DMS53 treated with DMSO at 0.1 percent for 48 hours (cell line): Measurements from ENCODE around the gene ZFHX3.

Experiments
- DNase-seq: peaks from one replicate; lab custom pipeline; 2025; ENCODE audit not compliant: unreplicated experiment; lab: John Stamatoyannopoulos, UW

ZFHX3 gene

DNA sequence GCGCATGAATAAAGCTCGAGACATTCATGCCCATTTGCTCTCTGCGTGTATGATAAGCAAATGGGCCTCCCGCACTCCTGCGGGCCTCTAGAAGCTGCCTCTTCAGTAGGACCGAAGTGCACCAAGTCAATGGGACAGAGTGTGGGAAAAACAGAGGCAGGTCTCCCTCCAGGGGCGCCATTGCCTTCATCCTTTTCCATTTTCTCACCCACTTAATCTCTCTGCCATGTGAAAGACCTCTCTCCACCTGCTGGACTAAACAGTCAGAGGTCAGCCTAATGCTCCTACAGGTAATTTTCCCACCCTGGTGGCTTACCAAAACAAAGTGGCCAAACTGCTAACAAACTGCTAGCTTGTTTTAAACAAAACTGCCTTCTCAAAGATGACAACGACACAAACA is 210.9 kb downstream of the ZFHX3 start:
- DNase-seq: no peak

DNA sequence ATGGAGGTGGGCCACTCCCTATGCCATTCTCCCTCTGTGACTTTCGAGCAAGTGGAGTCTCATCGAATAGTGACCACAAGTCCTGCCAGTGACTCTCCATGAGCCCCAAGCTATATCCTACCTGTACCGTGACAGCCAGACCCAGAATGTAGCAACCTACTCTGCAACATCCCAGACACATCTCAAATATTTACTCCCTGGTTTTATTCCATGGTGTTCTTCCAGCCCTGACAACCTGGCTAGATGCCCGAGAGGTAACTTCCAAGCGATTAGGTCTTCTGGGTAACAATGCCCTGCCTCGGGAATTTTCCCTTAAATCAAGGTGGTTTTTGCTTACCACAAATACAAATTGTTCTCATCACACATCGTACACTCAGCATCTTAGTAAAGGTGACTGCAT is 211.7 kb downstream of the ZFHX3 start:
- no peak for DNase-seq

DNA sequence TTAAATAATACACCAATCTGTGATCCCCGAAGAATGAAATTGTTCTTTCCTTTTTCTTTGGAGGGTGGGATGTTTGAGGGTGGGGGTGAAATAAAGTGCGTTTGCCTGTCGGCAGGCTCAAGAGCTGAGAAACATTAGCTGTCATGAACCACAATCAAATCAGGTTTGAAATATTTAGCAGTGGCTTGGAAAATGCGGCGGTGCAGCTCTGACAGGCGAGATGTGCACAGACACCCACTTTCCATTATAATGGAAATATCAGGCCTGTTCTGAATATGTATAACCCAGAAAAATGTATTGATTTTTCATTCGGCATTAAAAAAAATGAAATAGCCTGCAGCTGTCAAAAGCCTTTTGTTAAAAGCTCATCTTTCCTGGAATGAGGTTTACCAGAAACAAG is 212.8 kb downstream of the ZFHX3 start:
- no peak for DNase-seq

DNA sequence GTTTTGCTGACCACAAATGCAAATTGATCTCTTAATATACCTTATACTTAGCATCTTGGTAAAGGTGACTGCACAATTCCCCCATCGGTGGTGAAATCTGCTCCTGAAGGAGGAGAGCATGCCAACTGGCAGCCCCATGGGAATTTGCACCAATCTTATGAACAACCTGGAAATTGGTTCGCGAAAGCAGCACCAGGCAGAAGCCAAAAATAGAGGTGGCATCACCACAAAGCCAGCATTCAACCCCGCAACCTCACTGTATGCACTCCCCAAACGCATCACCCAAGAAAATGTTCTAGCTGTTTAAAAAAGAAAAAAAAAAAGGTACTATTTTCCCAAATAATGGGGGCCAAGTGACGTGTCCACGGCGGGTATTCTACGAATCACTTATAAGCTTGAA is 213.4 kb downstream of the ZFHX3 start:
- no peak for DNase-seq

DNA sequence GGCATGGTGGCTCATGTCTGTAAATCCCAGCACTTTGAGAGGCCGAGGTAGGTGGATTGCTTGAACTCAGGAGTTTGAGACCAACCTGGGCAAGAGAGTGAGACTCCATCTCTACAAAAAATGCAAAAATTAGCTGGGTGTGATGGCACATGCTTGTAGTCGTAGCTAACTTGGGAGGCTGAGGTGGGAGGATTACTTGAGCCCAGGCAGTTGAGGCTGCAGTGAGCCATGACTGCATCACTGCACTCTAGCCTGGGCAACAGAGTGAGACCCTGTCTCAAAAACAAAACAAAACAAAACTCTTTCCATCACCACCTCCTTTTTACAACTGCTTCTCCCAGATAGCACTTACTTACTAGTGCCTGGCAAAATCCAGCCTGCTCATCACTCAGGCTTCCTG is 214.0 kb downstream of the ZFHX3 start:
- DNase-seq: no peak

DNA sequence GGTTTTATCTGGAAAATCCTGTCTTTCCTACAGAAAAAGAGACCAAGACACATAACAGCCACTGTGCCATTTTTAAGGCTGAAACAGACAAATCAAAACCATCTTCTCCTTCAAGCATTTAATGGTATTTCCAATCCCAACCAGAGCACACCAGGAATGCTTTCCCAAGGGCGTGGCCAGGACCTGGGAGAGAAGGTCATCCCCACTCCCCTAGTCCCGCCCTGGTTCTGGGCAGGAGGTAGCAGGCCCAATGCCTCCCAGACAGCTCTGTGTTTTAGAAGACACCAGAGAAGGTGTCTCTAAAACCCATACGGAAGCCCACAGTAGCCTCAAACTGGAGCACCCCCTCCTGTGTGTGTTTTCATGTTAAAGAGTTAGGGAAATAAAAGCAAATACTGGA is 214.4 kb downstream of the ZFHX3 start:
- no peak for DNase-seq

DNA sequence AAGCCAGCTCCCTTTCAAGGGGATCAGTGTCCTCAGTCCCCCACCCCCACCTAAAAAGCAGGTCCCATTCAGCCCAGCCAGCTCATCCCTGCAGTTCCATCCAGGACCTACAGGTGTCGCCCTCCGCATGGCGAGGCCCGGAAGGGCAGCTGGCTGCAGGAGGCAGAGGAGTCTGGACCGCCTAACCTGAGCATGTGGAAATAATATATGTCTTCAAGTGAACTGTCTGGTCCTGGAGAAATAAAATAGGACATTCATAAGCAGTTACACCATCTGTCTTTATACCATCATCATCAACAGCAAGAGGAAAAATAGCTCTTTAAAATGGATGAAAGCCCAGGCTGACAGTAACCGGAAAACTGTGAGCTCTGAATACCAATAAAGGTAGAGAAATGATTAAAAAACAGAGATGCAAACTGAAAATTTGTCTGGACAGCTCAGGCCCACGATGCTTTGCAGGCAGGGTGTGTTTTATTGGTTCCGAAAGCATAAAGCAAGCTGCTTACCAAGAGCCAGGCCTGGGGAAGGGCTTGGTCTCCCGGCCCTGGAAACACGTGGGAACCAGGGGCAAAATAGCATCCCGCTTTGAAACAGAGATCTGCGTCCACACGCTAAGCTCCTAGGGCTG is 215.2 kb downstream of the ZFHX3 start:
- DNase-seq: peak; percentile 15

DNA sequence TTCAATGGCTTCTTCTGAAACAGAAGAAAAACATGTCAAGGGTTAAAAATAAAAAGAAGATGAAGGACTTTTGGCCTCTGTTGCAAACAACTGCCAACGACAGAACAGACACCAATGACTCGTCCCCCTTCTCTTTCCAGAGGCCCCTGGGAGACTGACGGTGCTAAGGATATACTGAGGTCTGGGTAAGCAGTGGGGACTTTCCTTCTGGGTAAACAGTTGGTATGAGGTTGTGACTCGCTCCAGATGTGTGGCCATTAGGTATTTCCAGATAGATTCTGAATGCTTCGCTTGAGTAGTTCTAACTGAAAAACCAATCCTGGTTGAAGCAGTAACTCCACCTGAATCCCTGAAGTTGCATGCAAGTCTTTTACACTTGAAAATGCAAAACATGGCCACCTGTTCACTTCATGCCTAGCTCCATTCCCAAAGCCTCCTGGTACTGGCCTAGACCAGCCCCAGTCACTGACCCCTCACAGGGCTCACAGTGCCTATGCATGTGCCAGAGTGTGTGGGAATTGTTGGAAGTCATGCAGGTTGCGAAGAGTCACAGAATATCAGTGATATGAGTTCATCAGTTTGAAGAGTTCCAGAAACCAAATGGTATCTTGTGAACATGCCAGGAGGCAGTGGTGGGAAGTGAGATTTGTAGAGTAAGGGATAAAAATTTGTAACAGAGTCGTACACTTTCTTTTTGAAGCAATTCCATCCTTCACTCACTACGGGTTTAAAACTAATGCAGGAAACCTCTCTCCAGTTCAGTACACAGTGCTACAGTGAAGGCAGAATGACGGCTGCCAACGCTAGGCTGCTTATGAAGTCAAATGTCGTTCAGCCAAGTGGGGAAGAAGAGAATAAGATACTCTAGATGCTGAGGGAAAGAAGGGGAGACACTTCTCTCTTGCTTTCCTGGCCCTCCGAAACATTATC is 217.8 kb downstream of the ZFHX3 start:
- DNase-seq: no peak

DNA sequence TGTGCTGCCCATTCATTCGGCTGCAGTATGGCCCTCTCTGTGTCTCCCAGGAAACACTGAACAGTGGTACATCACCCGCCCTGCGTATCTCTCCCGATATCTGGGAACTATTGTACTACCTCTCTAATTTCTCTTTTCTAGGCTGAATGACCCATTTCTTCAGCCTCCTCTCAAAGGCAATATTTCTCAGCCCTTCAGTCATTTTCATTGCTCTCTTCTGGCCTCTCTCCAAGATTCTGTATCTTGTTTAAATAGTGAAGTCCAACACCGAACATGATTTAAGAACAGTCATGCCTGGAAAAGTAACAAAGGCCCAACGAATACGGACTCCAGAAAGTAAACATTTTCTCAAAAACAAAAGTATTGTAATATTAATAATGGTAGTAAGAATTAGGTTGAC is 220.1 kb downstream of the ZFHX3 start:
- DNase-seq: no peak

DNA sequence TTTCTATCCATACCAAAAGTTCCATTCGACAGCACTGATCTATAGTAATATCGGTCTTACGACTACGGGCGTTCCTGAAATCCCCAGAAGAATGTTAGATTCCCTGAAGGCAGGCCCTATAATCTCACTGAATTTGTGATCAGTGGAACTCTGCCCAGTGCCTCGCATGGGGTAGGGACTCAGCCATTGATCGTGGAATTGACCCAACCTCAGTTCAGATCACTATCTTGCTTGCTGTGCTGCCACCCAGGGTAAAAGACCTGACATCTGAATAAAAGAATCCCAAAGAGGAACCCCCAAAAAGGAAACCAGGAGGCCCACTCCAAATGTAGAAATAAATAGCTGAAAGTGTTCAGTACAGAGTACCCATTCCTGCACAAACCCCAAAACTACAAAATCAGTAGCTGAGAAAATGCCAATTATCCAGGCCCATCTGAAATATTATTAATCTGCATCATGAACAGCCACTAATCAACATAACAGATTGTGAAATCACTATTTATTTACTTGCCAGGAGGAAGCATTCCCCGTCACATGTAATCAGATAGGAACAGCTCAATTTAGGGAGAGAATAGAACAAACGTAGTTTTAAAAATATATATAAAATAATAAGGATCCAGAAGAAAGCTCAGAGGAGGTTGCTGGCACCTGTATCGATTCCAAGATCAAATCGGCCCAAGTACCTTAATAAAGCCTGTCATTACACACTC is 221.9 kb downstream of the ZFHX3 start:
- no peak for DNase-seq

DNA sequence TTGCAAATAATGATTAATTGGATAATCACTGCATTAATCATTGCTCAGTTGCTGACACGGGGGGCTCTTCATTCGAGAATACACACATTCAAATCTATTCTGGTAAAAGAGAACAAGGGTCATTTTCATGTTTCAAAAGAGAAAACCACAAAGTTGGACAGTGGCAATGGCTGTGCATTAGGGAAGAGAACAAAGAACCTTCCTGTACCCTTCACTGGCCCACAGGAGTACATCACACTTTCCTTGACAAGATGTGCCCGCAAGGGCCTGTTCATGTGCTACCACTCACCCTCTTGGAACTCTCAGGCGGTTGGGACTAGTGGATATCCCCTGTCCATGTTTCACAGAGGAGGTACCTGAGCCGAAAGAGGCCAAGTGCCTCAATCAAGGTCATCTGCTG is 223.2 kb downstream of the ZFHX3 start:
- DNase-seq: no peak

DNA sequence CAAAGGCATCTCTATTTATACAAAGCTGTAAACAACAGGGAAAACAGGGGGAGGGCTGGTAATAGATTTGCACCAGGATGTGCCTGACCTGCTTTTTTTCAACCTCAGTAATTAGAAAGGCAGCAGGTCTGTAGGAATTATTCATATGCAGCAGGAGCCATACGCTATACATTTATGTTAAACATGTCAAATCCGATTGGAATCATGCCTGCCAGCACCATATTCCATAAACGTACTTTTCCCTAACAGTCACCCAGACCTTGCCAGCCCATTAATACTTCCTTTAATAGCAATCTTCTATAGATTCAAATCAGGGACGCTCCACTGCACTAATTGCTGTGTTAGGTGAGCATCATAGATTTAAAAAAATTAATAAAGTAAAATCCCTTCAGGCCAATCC is 223.9 kb downstream of the ZFHX3 start:
- DNase-seq: no peak

DNA sequence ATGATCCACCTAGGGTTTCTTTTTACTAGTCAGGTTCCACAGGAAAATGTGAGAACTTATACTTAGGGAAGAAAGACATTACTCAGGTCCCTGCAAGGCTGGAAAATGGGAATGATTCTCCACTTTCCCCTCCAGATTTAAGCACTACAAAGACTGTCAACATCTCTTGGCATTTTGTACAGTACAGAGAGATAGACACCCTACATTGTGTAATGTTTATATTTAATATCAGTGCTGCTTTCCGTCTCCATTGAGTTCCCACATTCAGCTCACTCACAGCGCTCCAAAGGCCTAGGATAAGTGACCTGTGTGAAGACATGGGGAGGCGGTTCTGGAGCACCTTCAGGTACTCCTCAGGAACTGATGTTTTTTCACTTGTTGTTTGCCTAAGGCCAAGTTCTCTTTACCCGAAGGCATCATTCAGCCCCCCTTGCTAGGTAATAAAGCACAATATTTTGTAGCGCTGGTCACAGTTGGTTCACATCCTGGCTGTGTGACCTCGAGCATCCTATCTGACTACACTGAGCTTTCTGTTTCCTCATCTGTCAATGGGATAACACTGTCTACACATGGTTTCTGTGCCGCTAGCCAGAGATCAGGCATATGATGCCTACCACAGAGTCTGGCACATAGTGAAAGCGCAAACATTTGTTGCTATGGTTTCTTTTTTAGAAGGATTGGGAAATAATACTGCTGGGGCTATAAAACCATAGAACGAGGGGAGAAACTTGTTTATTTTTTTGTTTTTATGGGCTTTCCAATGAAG is 226.6 kb downstream of the ZFHX3 start:
- DNase-seq: no peak

DNA sequence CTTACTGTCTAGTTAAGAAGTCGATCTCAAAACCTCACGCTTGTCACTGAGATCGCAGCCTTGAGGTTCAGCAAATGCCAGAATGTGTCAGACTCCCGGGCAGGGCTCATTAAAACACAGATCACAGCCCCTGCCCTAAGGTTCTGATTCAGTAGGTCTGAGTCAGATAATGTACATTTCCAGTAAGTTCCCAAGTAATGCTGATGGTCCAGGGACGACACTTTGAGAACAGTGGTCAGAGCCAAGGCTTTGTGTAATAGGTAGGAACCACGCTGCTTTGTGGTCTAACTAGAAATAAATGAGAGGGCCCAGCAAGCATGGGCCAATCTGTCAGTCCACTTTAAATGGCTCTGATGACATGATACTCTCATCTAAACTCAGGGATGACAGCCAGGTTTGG is 228.6 kb downstream of the ZFHX3 start:
- DNase-seq: no peak

DNA sequence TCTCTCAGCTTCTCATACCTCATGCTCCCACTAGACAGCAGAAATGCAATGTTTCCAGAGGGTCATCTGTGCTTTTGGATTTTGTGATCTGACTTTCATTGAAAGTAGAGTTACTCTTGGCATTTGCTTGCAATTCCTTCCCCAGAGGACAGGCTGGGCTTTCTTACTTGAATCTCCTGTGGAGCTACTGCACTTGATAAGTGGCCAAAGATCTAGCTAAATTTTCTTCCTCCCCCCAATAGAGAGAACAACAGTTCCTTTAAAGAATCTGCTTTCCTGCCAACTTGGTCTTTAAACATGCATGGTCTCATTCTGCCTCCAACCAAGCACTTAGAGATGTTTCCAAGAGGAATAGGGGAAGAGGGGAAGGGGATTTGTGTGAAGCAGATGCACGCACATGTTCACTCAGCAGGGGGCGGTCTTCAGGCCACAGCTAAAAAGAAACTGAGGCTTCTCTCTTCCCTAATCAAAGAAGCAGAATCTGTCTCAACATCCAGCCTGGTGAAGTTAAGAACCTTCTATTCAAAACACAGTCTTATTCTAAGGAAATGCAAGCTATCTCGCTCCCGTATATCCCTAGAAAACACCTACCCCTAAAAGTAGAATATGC is 229.6 kb downstream of the ZFHX3 start:
- no peak for DNase-seq

DNA sequence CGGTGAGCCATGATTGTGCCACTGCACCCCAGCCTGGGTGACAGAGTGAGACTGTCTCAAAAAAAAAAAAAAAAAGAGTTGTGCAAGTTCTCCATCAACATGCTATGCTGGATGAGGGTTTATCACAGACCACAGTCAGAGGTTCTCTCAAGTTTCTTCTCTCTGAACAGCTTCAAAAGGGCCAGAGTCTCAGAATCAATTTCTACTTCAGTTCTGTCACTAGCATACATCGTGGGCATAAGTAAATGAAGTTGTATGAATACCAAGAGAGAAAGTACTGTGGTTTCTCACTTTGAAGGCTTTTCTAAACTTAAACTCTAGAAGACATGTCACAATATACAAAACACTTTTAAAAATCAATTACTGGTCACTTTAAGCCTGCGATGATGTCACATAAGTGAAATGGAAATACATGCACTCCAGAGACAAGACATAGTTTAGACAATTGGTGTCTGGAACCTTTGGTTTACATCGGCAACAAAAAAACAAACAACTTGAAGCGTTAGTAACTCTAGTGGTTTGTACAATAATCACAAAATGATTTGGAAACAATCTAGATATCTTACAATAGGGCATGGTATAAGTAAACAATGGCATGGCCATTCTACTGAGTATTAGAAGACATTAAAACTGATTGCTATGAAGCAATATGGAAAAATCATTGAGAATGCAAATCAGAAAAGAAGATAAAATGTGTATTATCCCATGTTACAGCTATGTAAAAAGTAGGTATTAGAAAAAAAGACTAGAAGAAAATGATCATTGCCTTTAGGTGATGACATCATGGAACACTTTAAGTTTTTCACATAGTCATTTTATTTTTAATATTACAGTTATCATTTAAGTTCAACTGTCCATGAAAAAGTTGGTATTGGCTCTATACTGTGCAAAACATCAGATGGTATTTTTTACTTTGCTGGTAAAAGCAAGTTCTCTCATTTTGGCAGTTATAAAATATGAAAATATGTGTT is 232.3 kb downstream of the ZFHX3 start:
- DNase-seq: no peak

DNA sequence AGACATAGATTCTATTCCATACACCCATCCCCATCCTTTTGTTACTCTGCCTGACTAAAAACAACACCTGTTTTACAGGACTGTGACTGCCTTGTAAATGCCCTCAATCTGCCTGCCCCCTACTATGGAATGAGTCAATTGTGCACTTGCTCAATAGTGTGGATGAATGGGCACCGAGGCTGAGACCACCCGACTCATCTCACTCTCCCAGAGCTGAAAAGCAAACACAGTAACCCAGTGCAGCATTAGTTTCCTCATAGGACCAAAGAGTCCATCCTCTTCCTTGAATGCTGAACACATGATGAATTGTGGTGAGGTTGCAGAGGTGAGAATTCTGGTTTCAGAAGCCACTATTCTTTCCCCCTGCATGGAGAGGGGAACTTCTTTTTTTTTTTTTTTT is 233.7 kb downstream of the ZFHX3 start:
- DNase-seq: no peak

DNA sequence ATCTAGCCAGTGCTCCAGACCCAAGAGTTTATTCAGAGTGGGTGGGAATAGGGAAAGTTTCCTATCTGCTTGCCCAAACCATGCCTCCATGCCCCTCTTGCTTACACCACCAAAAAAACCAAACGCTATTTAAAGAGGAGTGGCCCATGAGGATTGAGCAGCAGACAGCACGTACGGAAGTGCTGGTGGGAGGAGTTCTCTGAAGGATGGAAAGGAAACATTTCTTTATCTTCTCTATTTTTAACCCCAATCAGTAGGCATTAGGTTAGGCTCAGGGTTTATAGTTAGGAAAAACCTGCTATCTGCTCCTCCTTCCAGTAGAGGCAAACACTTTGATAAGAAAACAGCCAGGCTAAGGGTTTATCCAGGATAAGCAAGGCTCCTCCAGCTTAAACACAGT is 235.3 kb downstream of the ZFHX3 start:
- no peak for DNase-seq

DNA sequence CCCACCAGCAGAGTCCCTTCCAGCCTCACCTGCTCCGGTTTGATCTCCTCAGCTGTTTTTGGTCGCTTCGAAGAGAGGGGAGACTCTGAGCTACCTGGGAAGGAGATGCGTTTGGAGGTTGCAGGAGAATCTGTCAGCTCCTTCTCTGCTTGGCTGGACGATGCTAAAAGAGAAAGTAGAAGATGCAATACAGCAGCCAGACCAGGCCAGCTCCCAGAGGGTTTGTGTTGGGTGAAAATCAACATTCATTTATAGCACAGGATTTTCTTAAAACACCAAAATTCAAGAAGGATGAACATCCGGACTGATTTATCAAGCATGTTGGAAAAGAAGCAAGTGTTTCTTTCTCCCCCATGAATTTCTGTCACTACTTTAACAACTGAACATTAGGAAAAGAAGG is 236.1 kb downstream of the ZFHX3 start:
- no peak for DNase-seq
